Vagina (tissue), 2 donors: ENCODE measurements around the gene HOXD12.

Experiments used
- POLR2A ChIP-seq, 2 donors: fragments of 450-650 bp; IDR thresholded peaks; one replicate each; pipeline ENCODE4 v1.6.1; 2017; ENCODE audit warnings: antibody characterized with exemption in 2 of 2, mild to moderate bottlenecking in 2 of 2, moderate library complexity in 2 of 2
- POLR2AphosphoS5 ChIP-seq, 2 donors: sonication (generic); formaldehyde crosslinking; IDR thresholded peaks; one replicate each; pipeline ENCODE4 v1.9.0; 2017; ENCODE audit warnings: antibody characterized with exemption in 2 of 2, mild to moderate bottlenecking in 2 of 2, low read depth in 1 of 2; ENCODE audit not compliant: insufficient read depth in 1 of 2
- TF ChIP-seq, protein P1 (sequence below), 3 experiments: fragments of 450-650 bp in 2 of 3; fragments of 200-600 bp in 1 of 3; sonication (generic) in 1 of 3; IDR thresholded peaks; one replicate each; pipeline ENCODE4 v1.5.1; 2017 to 2019; ENCODE audit warnings: antibody characterized with exemption in 3 of 3, mild to moderate bottlenecking in 2 of 3, moderate library complexity in 2 of 3

DNA sequence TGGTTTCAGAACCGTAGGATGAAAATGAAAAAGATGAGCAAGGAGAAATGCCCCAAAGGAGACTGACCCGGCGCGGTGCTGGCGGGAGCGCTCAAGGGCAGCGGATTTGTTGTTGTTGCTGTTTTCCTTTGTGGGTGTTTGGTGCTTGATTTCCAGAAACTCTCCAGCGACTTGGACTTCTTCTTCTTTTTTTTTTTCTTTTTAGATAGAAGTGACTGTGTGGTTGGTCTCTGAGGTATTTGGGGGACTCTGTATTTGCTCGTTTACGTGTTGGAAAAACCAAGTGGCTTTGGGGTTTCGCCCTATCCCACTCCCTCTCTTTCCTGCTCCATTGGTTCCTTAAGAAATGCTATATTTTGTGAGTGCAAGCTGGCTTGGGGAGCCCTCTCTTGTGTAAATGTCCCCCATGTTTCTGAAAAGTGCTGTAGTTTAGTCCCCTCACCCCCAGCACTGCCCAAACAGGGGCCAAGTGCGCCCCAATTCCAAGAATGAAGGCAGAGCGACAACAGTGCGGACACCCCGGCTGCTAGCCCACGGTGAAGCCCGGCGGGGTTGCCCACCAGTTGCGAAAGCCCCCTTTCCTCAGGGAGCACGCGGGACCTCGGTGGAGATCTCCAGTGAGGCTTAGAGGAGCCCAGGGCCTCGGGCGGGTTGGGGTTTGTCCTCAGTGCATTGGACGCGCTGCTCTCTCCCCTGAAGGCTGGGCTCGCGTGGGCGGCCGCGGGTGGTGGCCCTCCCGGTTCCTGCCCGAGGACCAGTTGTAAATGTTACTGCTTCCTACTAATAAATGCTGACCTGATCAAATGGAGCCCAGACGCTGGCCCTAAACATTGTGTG, 24.7 kb downstream of the HOXD12 start:
- TF ChIP-seq POLR2AphosphoS5 (IDR thresholded peaks at IDR 0.05; ENCODE audit: insufficient read depth in 1 of 2, low read depth in 1 of 2) = no peak
- TF ChIP-seq, protein P1, sequence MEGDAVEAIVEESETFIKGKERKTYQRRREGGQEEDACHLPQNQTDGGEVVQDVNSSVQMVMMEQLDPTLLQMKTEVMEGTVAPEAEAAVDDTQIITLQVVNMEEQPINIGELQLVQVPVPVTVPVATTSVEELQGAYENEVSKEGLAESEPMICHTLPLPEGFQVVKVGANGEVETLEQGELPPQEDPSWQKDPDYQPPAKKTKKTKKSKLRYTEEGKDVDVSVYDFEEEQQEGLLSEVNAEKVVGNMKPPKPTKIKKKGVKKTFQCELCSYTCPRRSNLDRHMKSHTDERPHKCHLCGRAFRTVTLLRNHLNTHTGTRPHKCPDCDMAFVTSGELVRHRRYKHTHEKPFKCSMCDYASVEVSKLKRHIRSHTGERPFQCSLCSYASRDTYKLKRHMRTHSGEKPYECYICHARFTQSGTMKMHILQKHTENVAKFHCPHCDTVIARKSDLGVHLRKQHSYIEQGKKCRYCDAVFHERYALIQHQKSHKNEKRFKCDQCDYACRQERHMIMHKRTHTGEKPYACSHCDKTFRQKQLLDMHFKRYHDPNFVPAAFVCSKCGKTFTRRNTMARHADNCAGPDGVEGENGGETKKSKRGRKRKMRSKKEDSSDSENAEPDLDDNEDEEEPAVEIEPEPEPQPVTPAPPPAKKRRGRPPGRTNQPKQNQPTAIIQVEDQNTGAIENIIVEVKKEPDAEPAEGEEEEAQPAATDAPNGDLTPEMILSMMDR (IDR thresholded peaks at IDR 0.05) = no peak
- no peak for TF ChIP-seq POLR2A (IDR thresholded peaks at IDR 0.05)
